B cell (primary cell): ENCODE measurements around the gene NDUFS3. TPM values are rescaled to one million over a fixed set of nuclear protein-coding genes. Genes with fewer than 3 reads are reported as not detected.
A peak's percentile ranks its signal among the peaks of the same experiment; 100 is the strongest.

ENCODE experiments used
- ATAC-seq: fragments of 200-7000 bp; cut with Tn5 transposase; one replicate; pipeline ENCODE4 v1.10.0; 2021; ENCODE audit warnings: low read depth, mild to moderate bottlenecking, moderate number of reproducible peaks, moderate library complexity
- CTCF ChIA-PET: fragments of 350-600 bp; sonication (Branson Sonifier 250); formaldehyde crosslinking; loops from one replicate; lab custom pipeline; 2021; ENCODE audit warnings: antibody characterized with exemption, inconsistent platforms; lab: Charles Lee
- POLR2A ChIA-PET: fragments of 350-600 bp; sonication (Branson Sonifier 250); formaldehyde crosslinking; loops from one replicate; lab custom pipeline; 2021; ENCODE audit warnings: antibody characterized with exemption; lab: Charles Lee
- DNase-seq: peaks from one replicate; pipeline ENCODE4 v3.0.0; 2013
- H2AFZ ChIP-seq: 2 replicates; pipeline ENCODE4 v1.6.1; 2012; ENCODE audit warnings: mild to moderate bottlenecking, low read depth, low read length; ENCODE audit not compliant: insufficient read depth, poor library complexity, severe bottlenecking
- H3K27ac ChIP-seq, 2 donors: 1 replicate in 1 of 2; 2 replicates in 1 of 2; pipeline ENCODE4 v1.5.1; 2012 to 2013; ENCODE audit warnings: low read length in 2 of 2, mild to moderate bottlenecking in 2 of 2, moderate library complexity in 1 of 2
- H3K27me3 ChIP-seq, 4 experiments: fragments of 200-600 bp in 1 of 4; sonication (generic) in 1 of 4; replicated peaks in 1 of 4; 1 replicate in 2 of 4; 2 replicates in 2 of 4; pipeline versions ENCODE4 v1.6.1 to v1.7.0; 2013 to 2016; ENCODE audit warnings: low read length in 3 of 4, mild to moderate bottlenecking in 2 of 4, mixed read lengths in 1 of 4, moderate library complexity in 1 of 4; ENCODE audit not compliant: insufficient read depth in 4 of 4, control insufficient read depth in 3 of 4; ENCODE audit errors: control extremely low read depth in 1 of 4
- H3K36me3 ChIP-seq, 2 experiments: replicated peaks in 1 of 2; 1 replicate in 1 of 2; 2 replicates in 1 of 2; pipeline versions ENCODE4 v1.6.1 to v1.7.1; 2013; ENCODE audit warnings: low read length in 1 of 2; ENCODE audit not compliant: insufficient read depth in 2 of 2, control insufficient read depth in 1 of 2; ENCODE audit errors: control extremely low read depth in 1 of 2, extremely low read depth in 1 of 2
- H3K4me1 ChIP-seq, 2 donors: fragments of 200-600 bp in 1 of 2; sonication (generic) in 1 of 2; 1 replicate in 1 of 2; 2 replicates in 1 of 2; pipeline versions ENCODE4 v1.5.1 to v1.6.1; 2013 to 2017; ENCODE audit warnings: low read length in 2 of 2; ENCODE audit not compliant: control insufficient read depth in 2 of 2, insufficient read depth in 2 of 2
- H3K4me2 ChIP-seq: replicated peaks from 2 replicates; pipeline ENCODE3; 2012; ENCODE audit warnings: mild to moderate bottlenecking, low read depth, low read length; ENCODE audit not compliant: poor library complexity, severe bottlenecking
- H3K4me3 ChIP-seq, 5 experiments: fragments of 200-600 bp in 1 of 5; sonication (generic) in 1 of 5; 1 replicate in 3 of 5; 2 replicates in 2 of 5; pipeline versions ENCODE4 v1.5.1 to v1.7.0; 2011 to 2016; ENCODE audit warnings: low read length in 4 of 5, mild to moderate bottlenecking in 4 of 5, low read depth in 2 of 5, control low read depth in 1 of 5, moderate library complexity in 1 of 5; ENCODE audit not compliant: insufficient read depth in 1 of 5; ENCODE audit errors: control extremely low read depth in 1 of 5, extremely low read depth in 1 of 5
- H3K79me2 ChIP-seq: fragments of 200-600 bp; sonication (generic); one replicate; pipeline ENCODE4 v1.6.0; 2016; ENCODE audit warnings: low read length; ENCODE audit not compliant: control insufficient read depth, insufficient read depth
- H3K9ac ChIP-seq: fragments of 200-600 bp; sonication (generic); 2 replicates; pipeline ENCODE4 v1.6.1; 2017; ENCODE audit warnings: mild to moderate bottlenecking, low read length, moderate library complexity
- H3K9me3 ChIP-seq, 3 donors: one replicate each; pipeline versions ENCODE4 v1.6.1 to v1.7.1; 2013; ENCODE audit warnings: low read length in 2 of 3; ENCODE audit not compliant: control insufficient read depth in 2 of 3, insufficient read depth in 1 of 3; ENCODE audit errors: control extremely low read depth in 1 of 3
- H4K20me1 ChIP-seq: 2 replicates; pipeline ENCODE4 v1.6.0; 2012; ENCODE audit warnings: mild to moderate bottlenecking, low read length; ENCODE audit not compliant: insufficient read depth, control insufficient read depth, poor library complexity, severe bottlenecking
- H3K27ac Mint-ChIP-seq: one replicate; pipeline ENCODE4 v1.8.0; 2021; ENCODE audit warnings: mixed read lengths
- H3K27me3 Mint-ChIP-seq: one replicate; pipeline ENCODE4 v1.8.0; 2021; ENCODE audit warnings: mixed read lengths
- H3K4me1 Mint-ChIP-seq: one replicate; pipeline ENCODE4 v1.8.0; 2021; ENCODE audit warnings: mixed read lengths
- H3K4me3 Mint-ChIP-seq: one replicate; pipeline ENCODE4 v1.8.0; 2021; ENCODE audit warnings: mixed read lengths
- H3K9me3 Mint-ChIP-seq: one replicate; pipeline ENCODE4 v1.8.0; 2022; ENCODE audit warnings: mixed read lengths; ENCODE audit not compliant: insufficient read depth
- CTCF ChIP-seq: fragments of 200-600 bp; IDR thresholded peaks from one replicate; pipeline ENCODE4 v1.8.0; 2022; ENCODE audit warnings: antibody characterized with exemption, mild to moderate bottlenecking
- EZH2 ChIP-seq: IDR thresholded peaks from 2 replicates; pipeline ENCODE4 v1.6.1; 2012; ENCODE audit warnings: borderline replicate concordance, low read depth, mild to moderate bottlenecking, moderate library complexity, low read length; ENCODE audit not compliant: insufficient read depth, poor library complexity, severe bottlenecking
- WGBS: methylation state at CpG from one replicate; pipeline ENCODE4 v1.1.5; 2013; ENCODE audit warnings: missing lambda C conversion rate; ENCODE audit not compliant: insufficient coverage; 5-methylcytosine and 5-hydroxymethylcytosine counted together
- intact Hi-C: fragments of 100-400 bp; cut with micrococcal nuclease; formaldehyde crosslinking; loops from one replicate; pipeline ENCODE4 v1.10.0; 2022
- polyA plus RNA-seq: library from polyadenylated mRNA; depleted of rRNA; stranded (reverse); fragments of >200 nt; gene quantifications from 2 replicates; pipeline ENCODE4 v1.2.3, GENCODE V29; 2012
- total RNA-seq, 2 donors: library from RNA; stranded (reverse); fragments of 120-200 nt in 1 of 2; gene quantifications; 1 replicate in 1 of 2; 2 replicates in 1 of 2; pipeline versions ENCODE4 v1.2.3 to v1.2.4, GENCODE V29; 2013 to 2022

NDUFS3 gene
- total and polyA plus RNA-seq, 2 donors (not counting 1 experiment from before 2014, with no cell fraction given) = 78.5 to 79.5 TPM

GRCh38 chr11:47531666-47532065, 47.2 kb upstream of the NDUFS3 start:
- CTCF ChIA-PET = interaction anchor here (0.7 kb wide), 1 partner anchor 598 kb away, joined by 4 read pairs; no protein-coding TSS in a partner anchor
- no peak overlapping the region for H3K4me2 ChIP-seq
- H2AFZ ChIP-seq = no peak overlapping the region
- no peak overlapping the region for H3K4me3 ChIP-seq
- Mint-ChIP-seq H3K27ac (no peak overlapping the region), H3K4me1 (peaks cover 37% of the 10 kb centered on the region), H3K27me3 (no peaks in the 10 kb centered on the region), H3K4me3 (no peak overlapping the region), H3K9me3 (no peaks in the 10 kb centered on the region)
- POLR2A ChIA-PET = no interaction called here
- TF ChIP-seq CTCF = no peak
- TF ChIP-seq EZH2 = no peak
- DNase-seq (no peak), ATAC-seq (no peak)
- peaks cover 0 to 28% of the 10 kb centered on the region in 2 experiments for H3K36me3 ChIP-seq
- H4K20me1 ChIP-seq = peaks cover 93% of the 10 kb centered on the region
- intact Hi-C loops = no loop called here
- H3K4me1 ChIP-seq = peaks cover 9 to 16% of the 10 kb centered on the region in 2 donors
- H3K79me2 ChIP-seq = peaks cover 100% of the 10 kb centered on the region
- H3K9ac ChIP-seq = no peak overlapping the region
- no peaks in the 10 kb centered on the region for H3K27me3 ChIP-seq
- no peak overlapping the region for H3K27ac ChIP-seq
- no peaks in the 10 kb centered on the region for H3K9me3 ChIP-seq
- no CpG with 5 or more reads among the region's 3 CpGs for WGBS

- 86% methylated on average over 1 of the region's 2 CpGs for whole genome bisulfite sequencing
- CTCF ChIA-PET = interaction anchor here (0.6 kb wide), 1 partner anchor 26 kb away, joined by 3 read pairs; no protein-coding TSS in a partner anchor
- no peak overlapping the region for H2AFZ ChIP-seq
- H3K4me1 ChIP-seq = peaks cover 12 to 19% of the 10 kb centered on the region in 2 donors
- DNase-seq (no peak), ATAC-seq (no peak)
- H3K27me3 ChIP-seq = no peaks in the 10 kb centered on the region
- intact Hi-C loops = no loop called here
- H3K4me1 Mint-ChIP-seq = peaks cover 37% of the 10 kb centered on the region
- H4K20me1 ChIP-seq = peaks cover 94% of the 10 kb centered on the region
- TF ChIP-seq EZH2 = no peak
- no peak for TF ChIP-seq CTCF
- peaks cover 0 to 21% of the 10 kb centered on the region in 2 experiments for H3K36me3 ChIP-seq
- H3K4me2 ChIP-seq = no peak overlapping the region
- H3K9me3 ChIP-seq = no peaks in the 10 kb centered on the region
- H3K27me3 Mint-ChIP-seq = no peaks in the 10 kb centered on the region
- H3K27ac ChIP-seq = peak overlapping the region in 1 of 2 donors; percentile 7
- H3K9me3 Mint-ChIP-seq = no peaks in the 10 kb centered on the region
- H3K9ac ChIP-seq = no peak overlapping the region
- H3K4me3 Mint-ChIP-seq = no peak overlapping the region
- POLR2A ChIA-PET = no interaction called here
- H3K27ac Mint-ChIP-seq = no peak overlapping the region
- H3K4me3 ChIP-seq = no peak overlapping the region
- peaks cover 100% of the 10 kb centered on the region for H3K79me2 ChIP-seq
These were observed 46.2 kb upstream of the NDUFS3 start for GRCh38 chr11:47532597-47533213.
